K562 (cell line): ENCODE results near the gene COL1A2.

ENCODE experiments used
- ATF4 ChIP-seq: fragments of 450-650 bp; formaldehyde crosslinking; IDR thresholded peaks from 2 replicates; pipeline ENCODE4 v1.4.0; 2022; ENCODE audit warnings: mild to moderate bottlenecking, moderate library complexity
- BCL6 ChIP-seq: fragments of 250-450 bp; sonication (Bioruptor Pico); IDR thresholded peaks from 2 replicates; pipeline ENCODE4 v1.4.0; 2020
- CTCF ChIP-seq, 3 experiments: IDR thresholded peaks in 2 of 3; conservative IDR thresholded peaks in 1 of 3; 2 replicates each; pipeline ENCODE4 v1.5.1; 2011 to 2012; ENCODE audit warnings: low read length in 3 of 3, mild to moderate bottlenecking in 3 of 3, control low read depth in 2 of 3, improper control_type of control experiment in 1 of 3, inconsistent platforms in 1 of 3, low read depth in 1 of 3, mixed read lengths in 1 of 3, moderate library complexity in 1 of 3; ENCODE audit not compliant: insufficient read depth in 2 of 3
- ELF1 ChIP-seq: fragments of 200-800 bp; sonication (Bioruptor generic); IDR thresholded peaks from 2 replicates; pipeline ENCODE4 v1.6.1; 2016; ENCODE audit warnings: missing genetic modification characterization, missing compliant biosample characterization
- MAFK ChIP-seq: IDR thresholded peaks from 2 replicates; pipeline ENCODE4 v1.6.1; 2011; ENCODE audit warnings: low read length, improper control_type of control experiment
- SAP30 ChIP-seq: fragments of 200-600 bp; sonication (generic); IDR thresholded peaks from 2 replicates; pipeline ENCODE4 v1.6.1; 2012; ENCODE audit warnings: borderline replicate concordance, low read depth, mild to moderate bottlenecking, moderate library complexity, low read length, control low read depth, inconsistent platforms; ENCODE audit not compliant: insufficient read depth, poor library complexity, severe bottlenecking

- no peak for TF ChIP-seq SAP30
- TF ChIP-seq ELF1 (tag) = no peak
- no peak for TF ChIP-seq ATF4
- no peak for TF ChIP-seq MAFK
- no peak for TF ChIP-seq BCL6
- TF ChIP-seq CTCF (IDR thresholded peaks at IDR 0.05 in 2 of 3, conservative IDR thresholded peaks at IDR 0.05 in 1 of 3; ENCODE audit: insufficient read depth in 2 of 3, low read depth in 1 of 3, low read length in 3 of 3) = no peak
Observed at GRCh38 chr7:94405506-94405905, 10.8 kb downstream of the COL1A2 start.
